A549 treated with AZD9567 at 1 μM for 4 hours (cell line): ENCODE results near the gene BARD1. TPM values are rescaled to one million over a fixed set of nuclear protein-coding genes. Genes with fewer than 3 reads are reported as not detected.

ENCODE experiments used
- total RNA-seq: library from RNA; stranded (reverse); fragments of 200-300 nt; extraction: Qiagen RNA extraction; gene quantifications from 5 replicates; pipeline ENCODE4 v1.2.3, GENCODE V29; 2022; ENCODE audit not compliant: insufficient read depth

BARD1 gene
- total RNA-seq: 4.1 to 5.6 TPM (median 5.2 TPM) in 5 replicates

GRCh38 chr2:214808981-214809750, at the start of gene BARD1:
Gene BARD1 (minus strand): TSS chr2:214809683. CDS start chr2:214809569, 114 bp downstream.

